Activated naive CD4-positive, alpha-beta T cell treated with anti-CD3 and anti-CD28 coated beads, Interleukin-2, amount 50 U/mL, for 16 hours (primary cell): ENCODE measurements around the gene TMEM41B.
"Not testable (repeated sequence)": the region's sequence is repeated elsewhere in the genome, so short reads cannot be mapped to it uniquely, and the experiment has no call there.

Source experiments
- DNase-seq: peaks from one replicate; pipeline ENCODE4 v3.0.0-alpha.2; 2020

Gene TMEM41B

GRCh38 chr11:9304178-9304577, 10.2 kb downstream of the TMEM41B start:
- no peak for DNase-seq

DNA sequence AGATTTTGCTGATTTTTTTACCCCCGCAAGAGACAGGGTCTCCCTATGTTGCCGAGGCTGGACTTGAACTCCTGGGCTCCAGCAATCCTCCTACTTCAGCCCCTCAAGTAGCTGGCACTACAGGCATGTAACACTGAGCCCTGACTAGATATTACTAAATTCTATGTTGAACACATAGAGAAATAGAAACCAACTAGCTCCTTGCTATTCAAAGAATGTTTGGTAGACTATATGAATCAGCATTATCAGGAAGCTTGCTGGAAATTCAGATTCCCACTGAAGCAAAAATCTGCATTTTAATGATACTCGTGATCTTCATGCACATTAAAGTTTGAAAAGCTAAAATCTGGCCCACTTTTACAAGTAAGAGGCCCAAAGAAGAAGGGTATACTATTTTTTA, 11.9 kb downstream of the TMEM41B start:
- no peak for DNase-seq

GRCh38 chr11:9301720-9302119, 12.7 kb downstream of the TMEM41B start:
- DNase-seq, result no peak

GRCh38 chr11:9293646-9294045, 20.7 kb downstream of the TMEM41B start:
- no peak for DNase-seq

- DNase-seq, result no peak
Observed at GRCh38 chr11:9285850-9286587, 28.4 kb downstream of the TMEM41B start.

DNA sequence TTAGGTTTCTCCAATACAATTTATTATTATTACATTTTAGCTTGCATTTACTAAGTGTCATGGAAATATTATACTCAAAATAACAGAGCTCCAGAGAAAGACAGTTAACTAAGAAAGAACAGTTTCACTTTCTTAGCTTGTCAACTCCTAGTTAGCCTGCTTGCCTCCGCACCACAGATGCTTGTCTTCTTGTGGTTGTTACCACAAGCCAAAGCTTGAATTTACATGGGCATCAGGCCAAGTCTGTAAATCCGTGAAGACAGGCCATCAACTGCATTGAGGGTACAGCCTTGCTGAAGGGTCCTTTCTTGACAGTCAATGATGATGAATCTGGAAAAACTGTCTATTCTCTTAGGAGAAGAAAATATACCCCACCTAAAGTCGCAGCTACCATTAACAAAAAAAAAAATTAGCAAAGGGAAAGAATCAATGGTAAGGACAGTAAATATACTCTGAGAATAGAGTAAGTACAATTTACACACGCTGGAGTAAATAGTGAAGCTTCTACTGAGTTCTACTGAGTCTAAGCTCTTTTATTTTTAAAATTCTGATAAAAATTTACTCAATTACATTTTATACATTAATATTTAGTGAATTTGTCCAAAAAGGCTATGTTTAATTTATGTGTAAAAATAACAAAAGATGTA, 33.6 kb downstream of the TMEM41B start:
- peak; percentile 57 for DNase-seq

DNA sequence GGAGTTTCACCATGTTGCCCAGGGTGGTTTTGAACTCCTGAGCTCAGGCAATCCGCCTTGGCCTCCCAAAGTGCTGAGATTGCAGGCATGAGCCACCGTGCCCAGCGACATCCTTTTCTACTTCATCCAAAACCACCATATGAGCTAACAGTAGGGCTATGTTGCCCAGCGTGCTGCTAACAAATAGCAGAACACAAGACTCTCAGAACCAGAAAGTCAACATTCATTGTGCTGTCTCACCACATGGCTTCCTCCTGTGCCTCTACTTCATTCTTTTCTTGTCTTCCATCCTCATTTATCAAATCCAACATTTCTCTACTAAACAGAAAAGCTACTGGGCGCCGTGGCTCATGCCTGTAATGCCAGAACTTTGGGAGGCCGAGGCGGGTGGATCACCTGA, 37.2 kb downstream of the TMEM41B start:
- no peak for DNase-seq

- no peak for DNase-seq
Observed at GRCh38 chr11:9276571-9276970, 37.8 kb downstream of the TMEM41B start.

GRCh38 chr11:9274499-9275258, 39.7 kb downstream of the TMEM41B start:
- no peak for DNase-seq

GRCh38 chr11:9273376-9274336, 40.7 kb downstream of the TMEM41B start:
- DNase-seq, result no peak

- no peak for DNase-seq
Observed at GRCh38 chr11:9269492-9270013, 44.8 kb downstream of the TMEM41B start.

GRCh38 chr11:9267680-9268079, 46.7 kb downstream of the TMEM41B start:
- no peak for DNase-seq

DNA sequence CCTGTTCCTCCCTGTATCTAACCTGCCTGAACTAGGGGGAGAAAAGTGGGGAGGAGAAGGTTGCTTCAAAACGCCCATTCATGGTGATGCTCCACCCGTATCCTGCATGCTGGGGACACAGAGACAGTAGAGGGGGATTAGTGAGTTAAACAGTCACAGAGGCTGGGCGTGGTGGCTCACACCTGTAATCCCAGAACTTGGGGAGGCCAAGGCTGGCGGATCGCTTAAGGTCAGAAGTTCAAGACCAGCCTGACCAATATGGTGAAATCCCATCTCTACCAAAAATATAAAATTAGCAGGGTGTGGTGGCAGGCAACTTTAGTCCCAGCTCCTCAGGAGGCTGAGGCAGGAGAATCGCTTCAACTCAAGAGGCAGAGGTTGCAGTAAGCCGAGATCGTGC, 47.5 kb downstream of the TMEM41B start:
- DNase-seq, result no peak

DNA sequence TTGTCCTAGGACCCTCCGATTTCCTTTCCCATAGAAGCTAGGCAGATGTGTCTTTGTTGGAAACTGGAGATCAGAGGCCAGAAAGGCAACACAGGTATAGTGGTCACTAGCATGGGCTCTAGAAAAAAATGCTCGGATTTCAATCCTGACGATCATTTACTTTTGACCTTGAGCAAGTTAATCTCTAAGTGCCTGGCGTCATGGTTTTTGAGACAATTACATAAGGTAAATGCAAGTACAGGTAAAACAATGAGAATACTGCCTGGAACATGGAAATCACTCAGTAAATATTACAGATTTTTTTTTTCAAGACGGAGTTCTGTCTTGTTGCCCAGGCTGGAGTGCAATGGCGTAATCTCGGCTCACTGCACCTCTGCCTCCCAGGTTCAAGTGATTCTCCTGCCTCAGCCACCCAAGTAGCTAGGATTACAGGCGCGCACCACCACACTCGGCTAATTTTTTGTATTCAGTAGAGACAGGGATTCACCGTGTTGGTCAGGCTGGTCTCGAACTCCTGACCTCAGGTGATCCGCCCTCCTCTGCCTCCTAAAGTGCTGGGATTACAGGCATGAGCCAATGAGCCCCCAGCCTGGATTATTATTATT, 48.2 kb downstream of the TMEM41B start:
- no peak for DNase-seq

- peak; percentile 58 for DNase-seq
Observed at GRCh38 chr11:9265211-9266131, 48.9 kb downstream of the TMEM41B start, which contains the start of gene DENND5A. Gene DENND5A (minus strand): TSS chr11:9265350. CDS start chr11:9265069, 281 bp downstream.

GRCh38 chr11:9264316-9265210, 49.8 kb downstream of the TMEM41B start:
- DNase-seq, result peak; percentile 56

DNA sequence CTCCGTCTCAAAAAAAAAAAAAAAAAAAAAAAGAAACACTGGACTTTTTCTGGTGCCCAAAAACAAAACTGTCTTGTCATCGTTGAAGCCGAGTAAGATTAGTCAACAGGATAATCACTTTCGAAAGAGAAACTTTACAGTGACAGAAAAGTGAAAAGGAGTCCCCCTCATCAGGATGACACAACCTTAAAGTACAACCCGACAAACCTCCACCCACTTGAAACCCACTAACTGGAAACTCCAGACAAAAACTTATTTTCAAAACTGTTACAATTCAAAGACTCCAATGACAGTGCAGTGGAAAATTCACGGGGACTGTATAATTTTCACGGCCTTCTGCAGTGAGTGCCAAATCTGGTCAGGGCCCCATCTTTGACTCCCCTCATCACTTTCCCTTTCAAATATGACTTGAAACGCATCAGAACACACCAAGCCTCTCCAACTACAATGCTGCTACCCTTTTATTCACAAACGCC, 50.5 kb downstream of the TMEM41B start:
- peak; percentile 62 for DNase-seq

DNA sequence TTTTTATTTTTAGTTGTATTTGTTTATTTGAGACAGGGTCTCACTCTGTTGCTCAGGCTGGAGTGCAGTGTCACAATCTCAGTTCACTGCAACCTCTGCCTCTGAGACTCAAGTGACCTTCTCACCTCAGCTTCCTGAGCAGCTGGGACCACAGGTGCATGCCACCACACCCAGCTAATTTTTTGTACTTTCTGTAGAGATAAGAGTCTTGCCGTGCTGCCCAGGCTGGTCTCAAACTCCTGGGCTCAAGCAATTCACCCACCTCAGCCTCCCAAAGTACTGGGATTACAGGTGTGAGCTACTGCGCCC, 53.6 kb downstream of the TMEM41B start:
- DNase-seq, result not testable (repeated sequence)

- DNase-seq, result no peak
Observed at GRCh38 chr11:9259981-9260837, 54.2 kb downstream of the TMEM41B start.
